Breast epithelium (tissue), 4 donors: Measurements from ENCODE around the gene SLC10A7. TPM values are rescaled to one million over a fixed set of nuclear protein-coding genes. Genes with fewer than 3 reads are reported as not detected.

Experiments
- DNase-seq, 2 donors: peaks; one replicate each; pipeline ENCODE4 v3.0.0-alpha.2; 2019; ENCODE audit warnings: low spot score in 2 of 2
- H3K27ac ChIP-seq, 2 donors: fragments of 200-600 bp; sonication (generic) in 1 of 2; one replicate each; pipeline ENCODE4 v1.5.1; 2016 to 2019; ENCODE audit warnings: mild to moderate bottlenecking in 1 of 2
- H3K27me3 ChIP-seq, 2 donors: fragments of 200-600 bp; sonication (generic) in 1 of 2; one replicate each; pipeline versions ENCODE4 v1.5.1 to v1.6.0; 2017 to 2019; ENCODE audit warnings: control low read depth in 1 of 2, mild to moderate bottlenecking in 1 of 2
- H3K36me3 ChIP-seq: fragments of 200-600 bp; one replicate; pipeline ENCODE4 v1.5.1; 2019
- H3K4me1 ChIP-seq, 2 donors: fragments of 200-600 bp; sonication (generic); one replicate each; pipeline ENCODE4 v1.5.1; 2016 to 2019; ENCODE audit warnings: control low read depth in 1 of 2
- H3K4me3 ChIP-seq, 3 donors: fragments of 200-600 bp; sonication (generic); 1 replicate in 2 of 3; 2 replicates in 1 of 3; pipeline ENCODE4 v1.5.1; 2016 to 2019; ENCODE audit warnings: mild to moderate bottlenecking in 3 of 3, moderate library complexity in 2 of 3
- H3K9me3 ChIP-seq, 2 donors: fragments of 200-600 bp; sonication (generic) in 1 of 2; one replicate each; pipeline ENCODE4 v1.5.1; 2016 to 2019; ENCODE audit warnings: control low read depth in 1 of 2
- CTCF ChIP-seq, 3 donors: fragments of 450-650 bp; IDR thresholded peaks; one replicate each; pipeline ENCODE4 v1.5.1; 2016 to 2017; ENCODE audit warnings: antibody characterized with exemption in 3 of 3, mild to moderate bottlenecking in 3 of 3, moderate library complexity in 3 of 3
- POLR2A ChIP-seq: fragments of 450-650 bp; IDR thresholded peaks from one replicate; pipeline ENCODE4 v1.6.1; 2016; ENCODE audit warnings: antibody characterized with exemption, mild to moderate bottlenecking, moderate library complexity
- POLR2AphosphoS5 ChIP-seq, 3 donors: sonication (generic); formaldehyde crosslinking; IDR thresholded peaks; one replicate each; pipeline ENCODE4 v1.6.1; 2017; ENCODE audit warnings: antibody characterized with exemption in 3 of 3
- intact Hi-C: fragments of 100-400 bp; cut with DNase I; formaldehyde crosslinking; loops from one replicate; pipeline ENCODE4 v1.15.1; 2023; ENCODE audit warnings: low total_unique reads
- total RNA-seq, 3 donors: library from RNA; depleted of rRNA; stranded (reverse); fragments of >200 nt; gene quantifications; one replicate each; pipeline ENCODE4 v1.1.0, GENCODE V29; 2016

SLC10A7 gene
- total RNA-seq, 3 donors from 2014 or later = 11.7 to 25.8 (median 17.0) TPM

DNA sequence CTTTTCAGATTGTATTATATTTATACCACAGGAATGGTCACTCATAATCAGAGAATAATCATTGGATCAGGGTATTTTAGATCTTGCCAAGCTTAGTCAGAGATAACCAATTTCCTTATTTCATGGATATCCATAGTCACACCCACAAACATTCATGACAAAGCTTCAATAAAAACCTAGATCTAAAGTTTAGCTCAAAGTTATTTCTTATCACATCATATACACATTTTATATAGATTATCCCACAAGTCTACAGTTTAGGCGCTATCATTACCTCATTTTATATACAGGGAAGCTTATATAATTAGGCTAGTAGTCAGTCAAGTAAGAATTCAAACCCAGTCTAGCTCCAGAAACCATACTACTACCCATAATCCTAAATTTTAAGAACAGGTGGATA is 82.3 kb downstream of the SLC10A7 start:
- Histone ChIP-seq H3K4me1 (no peaks in the 10 kb centered on the region), H3K27me3 (no peaks in the 10 kb centered on the region), H3K27ac (no peak overlapping the region), H3K4me3 (no peak overlapping the region), H3K9me3 (no peaks in the 10 kb centered on the region), H3K36me3 (no peaks in the 10 kb centered on the region)
- intact Hi-C loops = no loop called here
- no peak for TF ChIP-seq CTCF (IDR thresholded peaks at IDR 0.05)
- TF ChIP-seq POLR2AphosphoS5 (IDR thresholded peaks at IDR 0.05) = no peak
- TF ChIP-seq POLR2A = no peak
- no peak for DNase-seq

- H3K9me3 ChIP-seq = no peaks in the 10 kb centered on the region
- H3K27ac ChIP-seq = no peak overlapping the region
- no peaks in the 10 kb centered on the region for H3K4me1 ChIP-seq
- no peak for DNase-seq
- TF ChIP-seq CTCF (IDR thresholded peaks at IDR 0.05) = no peak
- TF ChIP-seq POLR2AphosphoS5 (IDR thresholded peaks at IDR 0.05) = no peak
- no peak for TF ChIP-seq POLR2A
- H3K36me3 ChIP-seq = no peaks in the 10 kb centered on the region
- no peaks in the 10 kb centered on the region for H3K27me3 ChIP-seq
- no peak overlapping the region for H3K4me3 ChIP-seq
- intact Hi-C loops = no loop called here
Measured at GRCh38 chr4:146437778-146438177, 84.0 kb downstream of the SLC10A7 start.

GRCh38 chr4:146436423-146437162 is 85.1 kb downstream of the SLC10A7 start:
- TF ChIP-seq POLR2A (no peak), CTCF (IDR thresholded peaks at IDR 0.05) (no peak), POLR2AphosphoS5 (IDR thresholded peaks at IDR 0.05) (no peak)
- no peak for DNase-seq
- Histone ChIP-seq H3K4me3 (no peak overlapping the region), H3K27ac (no peak overlapping the region), H3K27me3 (no peaks in the 10 kb centered on the region), H3K9me3 (no peaks in the 10 kb centered on the region), H3K36me3 (no peaks in the 10 kb centered on the region), H3K4me1 (no peaks in the 10 kb centered on the region)
- intact Hi-C loops = no loop called here

GRCh38 chr4:146435962-146436361 is 85.8 kb downstream of the SLC10A7 start:
- H3K4me3 ChIP-seq = no peak overlapping the region
- H3K27me3 ChIP-seq = no peaks in the 10 kb centered on the region
- H3K27ac ChIP-seq = no peak overlapping the region
- no peaks in the 10 kb centered on the region for H3K4me1 ChIP-seq
- TF ChIP-seq POLR2AphosphoS5 (IDR thresholded peaks at IDR 0.05) = no peak
- TF ChIP-seq POLR2A = no peak
- no peak for TF ChIP-seq CTCF (IDR thresholded peaks at IDR 0.05)
- H3K36me3 ChIP-seq = no peaks in the 10 kb centered on the region
- H3K9me3 ChIP-seq = no peaks in the 10 kb centered on the region
- no peak for DNase-seq
- intact Hi-C loops = no loop called here

DNA sequence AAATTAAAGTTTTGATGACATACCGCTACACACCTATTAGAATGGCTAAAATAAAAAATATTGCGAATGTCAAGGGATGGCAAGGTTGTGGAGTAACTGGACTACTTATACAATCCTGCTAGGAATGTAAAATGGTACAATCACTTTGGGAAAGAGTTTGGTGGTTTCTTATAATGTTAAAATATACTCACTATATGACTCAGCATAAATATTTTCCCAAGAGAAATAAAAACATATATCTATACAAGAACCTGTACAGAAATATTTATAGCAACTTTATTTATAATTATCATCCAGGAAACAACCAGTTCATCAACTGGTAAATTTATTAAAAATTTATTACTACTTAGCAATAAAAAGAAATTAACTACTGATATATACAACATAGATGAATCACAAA is 89.7 kb downstream of the SLC10A7 start:
- no peaks in the 10 kb centered on the region for H3K4me1 ChIP-seq
- H3K4me3 ChIP-seq = no peak overlapping the region
- DNase-seq = no peak
- H3K36me3 ChIP-seq = no peaks in the 10 kb centered on the region
- H3K27me3 ChIP-seq = no peaks in the 10 kb centered on the region
- H3K9me3 ChIP-seq = no peaks in the 10 kb centered on the region
- no peak overlapping the region for H3K27ac ChIP-seq
- intact Hi-C loops = no loop called here
- TF ChIP-seq CTCF (IDR thresholded peaks at IDR 0.05) = no peak
- TF ChIP-seq POLR2AphosphoS5 (IDR thresholded peaks at IDR 0.05) = no peak
- no peak for TF ChIP-seq POLR2A
